ENCODE results near the gene GABPA.

DNA sequence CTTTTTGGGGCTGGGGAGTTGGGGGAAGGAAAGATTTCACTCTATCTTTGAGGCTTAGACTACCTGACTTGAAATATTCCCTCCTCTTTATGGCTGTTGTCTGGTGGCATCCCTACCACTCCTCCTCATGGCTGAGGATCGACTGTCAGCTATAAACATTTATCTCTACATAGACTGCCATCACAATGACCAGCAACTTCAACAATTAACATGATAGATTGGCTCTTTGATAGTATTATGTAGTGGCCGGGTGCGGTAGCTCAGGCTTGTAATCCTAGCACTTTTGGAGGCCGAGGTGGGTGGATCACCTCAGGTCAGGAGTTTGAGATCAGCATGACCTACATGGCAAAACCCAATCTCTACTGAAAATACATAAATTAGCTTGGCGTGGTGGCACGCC, 72.4 kb downstream of the GABPA start:
- TF ChIP-seq, protein P1, sequence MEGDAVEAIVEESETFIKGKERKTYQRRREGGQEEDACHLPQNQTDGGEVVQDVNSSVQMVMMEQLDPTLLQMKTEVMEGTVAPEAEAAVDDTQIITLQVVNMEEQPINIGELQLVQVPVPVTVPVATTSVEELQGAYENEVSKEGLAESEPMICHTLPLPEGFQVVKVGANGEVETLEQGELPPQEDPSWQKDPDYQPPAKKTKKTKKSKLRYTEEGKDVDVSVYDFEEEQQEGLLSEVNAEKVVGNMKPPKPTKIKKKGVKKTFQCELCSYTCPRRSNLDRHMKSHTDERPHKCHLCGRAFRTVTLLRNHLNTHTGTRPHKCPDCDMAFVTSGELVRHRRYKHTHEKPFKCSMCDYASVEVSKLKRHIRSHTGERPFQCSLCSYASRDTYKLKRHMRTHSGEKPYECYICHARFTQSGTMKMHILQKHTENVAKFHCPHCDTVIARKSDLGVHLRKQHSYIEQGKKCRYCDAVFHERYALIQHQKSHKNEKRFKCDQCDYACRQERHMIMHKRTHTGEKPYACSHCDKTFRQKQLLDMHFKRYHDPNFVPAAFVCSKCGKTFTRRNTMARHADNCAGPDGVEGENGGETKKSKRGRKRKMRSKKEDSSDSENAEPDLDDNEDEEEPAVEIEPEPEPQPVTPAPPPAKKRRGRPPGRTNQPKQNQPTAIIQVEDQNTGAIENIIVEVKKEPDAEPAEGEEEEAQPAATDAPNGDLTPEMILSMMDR (IDR thresholded peaks at IDR 0.05) = no peak
- TF ChIP-seq POLR2A (IDR thresholded peaks at IDR 0.05) = no peak
